Right lobe of liver (tissue), 4 donors: ENCODE measurements around the gene KRTAP5-2.

ENCODE experiments used
- POLR2A ChIP-seq: fragments of 450-650 bp; IDR thresholded peaks from one replicate; pipeline ENCODE4 v1.6.1; 2017; ENCODE audit warnings: antibody characterized with exemption, mild to moderate bottlenecking
- TF ChIP-seq, protein P1 (sequence below), 4 donors: fragments of 200-600 bp in 3 of 4; fragments of 450-650 bp in 1 of 4; IDR thresholded peaks; one replicate each; pipeline versions ENCODE4 v1.5.1 to v1.8.0; 2016 to 2022; ENCODE audit warnings: antibody characterized with exemption in 4 of 4, mild to moderate bottlenecking in 2 of 4
- donor health status: DM: no; HTN: no; CAD: no.
- donor health status: DM: no; HTN: no; CAD: no.
- donor health status: DM: no; HTN: yes; CAD: no.

DNA sequence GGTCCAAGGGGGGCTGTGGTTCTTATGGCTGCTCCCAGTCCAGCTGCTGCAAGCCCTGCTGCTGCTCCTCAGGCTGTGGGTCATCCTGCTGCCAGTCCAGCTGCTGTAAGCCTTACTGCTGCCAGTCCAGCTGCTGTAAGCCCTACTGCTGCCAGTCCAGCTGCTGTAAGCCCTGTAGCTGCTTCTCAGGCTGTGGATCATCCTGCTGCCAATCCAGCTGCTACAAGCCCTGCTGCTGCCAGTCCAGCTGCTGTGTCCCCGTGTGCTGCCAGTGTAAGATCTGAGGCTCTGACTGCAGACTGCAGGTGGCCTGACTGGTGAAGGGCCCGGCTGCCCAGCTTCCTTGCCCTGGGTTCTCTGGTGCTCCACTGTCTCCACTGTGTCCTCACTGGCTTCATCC is 32.2 kb upstream of the KRTAP5-2 start:
- TF ChIP-seq POLR2A = no peak
- TF ChIP-seq, protein P1, sequence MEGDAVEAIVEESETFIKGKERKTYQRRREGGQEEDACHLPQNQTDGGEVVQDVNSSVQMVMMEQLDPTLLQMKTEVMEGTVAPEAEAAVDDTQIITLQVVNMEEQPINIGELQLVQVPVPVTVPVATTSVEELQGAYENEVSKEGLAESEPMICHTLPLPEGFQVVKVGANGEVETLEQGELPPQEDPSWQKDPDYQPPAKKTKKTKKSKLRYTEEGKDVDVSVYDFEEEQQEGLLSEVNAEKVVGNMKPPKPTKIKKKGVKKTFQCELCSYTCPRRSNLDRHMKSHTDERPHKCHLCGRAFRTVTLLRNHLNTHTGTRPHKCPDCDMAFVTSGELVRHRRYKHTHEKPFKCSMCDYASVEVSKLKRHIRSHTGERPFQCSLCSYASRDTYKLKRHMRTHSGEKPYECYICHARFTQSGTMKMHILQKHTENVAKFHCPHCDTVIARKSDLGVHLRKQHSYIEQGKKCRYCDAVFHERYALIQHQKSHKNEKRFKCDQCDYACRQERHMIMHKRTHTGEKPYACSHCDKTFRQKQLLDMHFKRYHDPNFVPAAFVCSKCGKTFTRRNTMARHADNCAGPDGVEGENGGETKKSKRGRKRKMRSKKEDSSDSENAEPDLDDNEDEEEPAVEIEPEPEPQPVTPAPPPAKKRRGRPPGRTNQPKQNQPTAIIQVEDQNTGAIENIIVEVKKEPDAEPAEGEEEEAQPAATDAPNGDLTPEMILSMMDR (IDR thresholded peaks at IDR 0.05) = no peak
